GM13976 (cell line): ENCODE data around the gene RNF215.

Experiments
- DNase-seq: peaks from one replicate; pipeline ENCODE4 v3.0.0; 2012; ENCODE audit warnings: low spot score
- CTCF ChIP-seq: IDR thresholded peaks from 2 replicates; pipeline ENCODE4 v1.5.1; 2012; ENCODE audit warnings: borderline replicate concordance, mild to moderate bottlenecking; ENCODE audit not compliant: insufficient read depth; ENCODE audit errors: extremely low read depth, missing control alignments, control extremely low read depth
- in situ Hi-C: fragments of 300-500 bp; cut with MboI; formaldehyde crosslinking; loops from one replicate; pipeline ENCODE4 v1.12.0; 2022; ENCODE audit warnings: low sequenced_read_pairs, mixed read lengths, inconsistent platforms; ENCODE audit not compliant: unreplicated experiment

Gene RNF215

DNA sequence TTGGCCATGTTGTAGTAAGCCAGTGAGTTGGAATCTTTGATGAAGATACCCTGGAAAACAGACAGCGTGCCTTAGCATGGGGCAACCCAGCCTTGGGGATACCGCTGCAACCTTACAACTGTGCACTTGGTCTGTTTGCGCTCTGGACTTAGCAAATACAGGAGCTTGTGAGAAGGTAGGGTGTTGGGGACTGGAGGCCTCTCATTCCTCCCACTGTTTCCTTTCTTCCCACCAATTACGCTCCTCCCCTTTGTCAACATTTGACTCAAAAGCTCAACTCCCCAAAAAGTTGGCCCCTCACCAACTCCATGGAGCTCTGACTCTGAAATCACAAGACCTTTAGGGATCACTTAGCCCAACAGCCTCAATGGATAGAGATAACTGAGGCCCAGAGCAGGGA lies 52.6 kb downstream of the RNF215 start:
- TF ChIP-seq CTCF: no peak
- in situ Hi-C loops: no loop called here

GRCh38 chr22:30333707-30334087 lies 53.5 kb downstream of the RNF215 start:
- no peak for TF ChIP-seq CTCF
- in situ Hi-C loops: no loop called here

More for the DNA sequence above, 52.6 kb downstream of the RNF215 start:
- DNase-seq: no peak

DNA sequence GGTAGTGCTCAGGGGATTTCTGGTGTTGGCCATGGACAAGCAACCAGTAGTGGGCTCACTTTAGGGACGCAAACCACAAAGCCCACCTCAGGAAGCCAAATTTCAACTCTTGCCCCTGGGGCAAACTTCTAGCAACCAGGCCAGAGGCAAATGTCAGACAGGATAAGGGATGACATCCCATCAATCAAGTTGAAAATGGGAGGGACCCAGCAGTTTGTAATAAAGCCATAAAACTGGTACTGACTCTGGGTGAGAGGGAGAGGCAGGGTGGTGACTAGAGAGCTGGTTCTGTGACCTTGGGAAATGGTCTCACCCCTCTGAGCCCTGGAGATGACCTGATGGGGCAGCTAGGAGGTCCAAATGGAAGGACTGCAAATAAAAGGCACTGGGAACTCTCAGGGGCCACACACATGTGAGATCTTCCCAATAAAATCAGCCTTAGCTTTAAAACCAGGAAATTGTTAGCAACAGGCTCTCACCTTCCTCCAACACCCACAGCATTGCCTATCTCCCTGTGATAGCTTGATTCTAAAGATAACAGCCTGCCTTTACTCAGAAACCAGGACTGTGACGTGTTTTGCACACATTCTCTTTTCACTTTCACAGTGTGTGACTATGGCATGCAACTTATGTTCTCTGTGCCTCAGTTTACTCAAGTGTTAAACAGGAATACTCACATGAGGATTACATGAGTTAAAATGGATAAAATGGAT lies 54.1 kb downstream of the RNF215 start:
- in situ Hi-C loops: no loop called here

More at GRCh38 chr22:30333707-30334087, 53.5 kb downstream of the RNF215 start:
- DNase-seq: no peak

GRCh38 chr22:30332551-30332950 lies 54.7 kb downstream of the RNF215 start:
- no peak for DNase-seq
- TF ChIP-seq CTCF: no peak
- in situ Hi-C loops: no loop called here

More for the DNA sequence above, 54.1 kb downstream of the RNF215 start:
- no peak for DNase-seq
- TF ChIP-seq CTCF: no peak
